ENCODE results near the gene TP53I11. TPM values are rescaled to one million over a fixed set of nuclear protein-coding genes. Genes with fewer than 3 reads are reported as not detected.
A peak's percentile ranks its signal among the peaks of the same experiment; 100 is the strongest.

Gene TP53I11
- polyA plus RNA-seq, 1 donor, result 63.5 TPM

GRCh38 chr11:44914105-44914504, 36.6 kb downstream of the TP53I11 start:
- no peak for DNase-seq

- DNase-seq, result no peak
Measured at GRCh38 chr11:44913502-44913901, 37.2 kb downstream of the TP53I11 start.

GRCh38 chr11:44912270-44912987, 38.3 kb downstream of the TP53I11 start:
- no peak for DNase-seq

- peak; percentile 89 for DNase-seq
Measured at GRCh38 chr11:44911029-44911814, 39.5 kb downstream of the TP53I11 start.

GRCh38 chr11:44910591-44910990, 40.1 kb downstream of the TP53I11 start:
- no peak for DNase-seq

GRCh38 chr11:44909557-44909956, 41.1 kb downstream of the TP53I11 start:
- no peak for DNase-seq

GRCh38 chr11:44906649-44907048, 44.0 kb downstream of the TP53I11 start:
- DNase-seq, result no peak

- no peak for DNase-seq
Measured at GRCh38 chr11:44905131-44905866, 45.4 kb downstream of the TP53I11 start.

GRCh38 chr11:44904261-44905020, 46.2 kb downstream of the TP53I11 start:
- DNase-seq, result no peak

GRCh38 chr11:44903518-44903917, 47.2 kb downstream of the TP53I11 start:
- no peak for DNase-seq

GRCh38 chr11:44903035-44903434, 47.6 kb downstream of the TP53I11 start:
- DNase-seq, result no peak

GRCh38 chr11:44901786-44902185, 48.9 kb downstream of the TP53I11 start:
- no peak for DNase-seq

GRCh38 chr11:44901120-44901633, 49.5 kb downstream of the TP53I11 start:
- DNase-seq, result no peak

GRCh38 chr11:44899959-44900358, 50.7 kb downstream of the TP53I11 start:
- DNase-seq, result no peak

- DNase-seq, result peak; percentile 70
Measured at GRCh38 chr11:44893846-44894617, 56.7 kb downstream of the TP53I11 start.

GRCh38 chr11:44893308-44893822, 57.3 kb downstream of the TP53I11 start:
- no peak for DNase-seq

- DNase-seq, result no peak
Measured at GRCh38 chr11:44892843-44893242, 57.8 kb downstream of the TP53I11 start.

GRCh38 chr11:44889266-44889665, 61.4 kb downstream of the TP53I11 start:
- DNase-seq, result no peak

- DNase-seq, result no peak
Measured at GRCh38 chr11:44887636-44888035, 63.0 kb downstream of the TP53I11 start.

GRCh38 chr11:44886790-44887140, 63.9 kb downstream of the TP53I11 start:
- no peak for DNase-seq

Data from left kidney (tissue), 2 donors.